Measurements from ENCODE around the gene EPM2A. TPM values are rescaled to one million over a fixed set of nuclear protein-coding genes. Genes with fewer than 3 reads are reported as not detected.

The EPM2A gene
- polyA plus RNA-seq, 2 of the 4 experiments (the other 2 are of a cell fraction): 2.4 to 3.0 TPM

- H3K4me1 ChIP-seq: peaks cover 3% of the 10 kb centered on the region; the same call in 2 of the 3 replicates
- no peak for FAIRE-seq
- no peak for DNase-seq (ENCODE audit: low read depth in 1 of 2, low spot score in 1 of 2)
- ChIA-PET CTCF (no interaction called here), POLR2A (no interaction called here)
- 100% methylated on average over 1 of the region's 1 CpG for WGBS (ENCODE audit: missing lambda C conversion rate)
- H3K4me3 ChIP-seq: no peak overlapping the region
- peaks cover 3% of the 10 kb centered on the region; the same call in 1 of the 3 replicates for H3K9me3 ChIP-seq
- H3K4me2 ChIP-seq: no peak overlapping the region
- no peak for ATAC-seq
- H3K27ac ChIP-seq: no peak overlapping the region
- no peak for TF ChIP-seq POLR2AphosphoS2 (conservative IDR thresholded peaks at IDR 0.05; ENCODE audit: low read length)
- TF ChIP-seq KDM1A (IDR thresholded peaks at IDR 0.05; ENCODE audit: low read depth): no peak
- no peak for TF ChIP-seq ZC3H11A (IDR thresholded peaks at IDR 0.05)
- no peak for TF ChIP-seq FOXS1 (CRISPR knock-in tag; IDR thresholded peaks at IDR 0.05)
- TF ChIP-seq NFE2L2 (conservative IDR thresholded peaks at IDR 0.05; ENCODE audit: low read length): no peak
- TF ChIP-seq EHMT2 (IDR thresholded peaks at IDR 0.05; ENCODE audit: low read depth): no peak
- TF ChIP-seq GATA3 (IDR thresholded peaks at IDR 0.05; ENCODE audit: borderline replicate concordance): no peak
- TF ChIP-seq RCOR1 (IDR thresholded peaks at IDR 0.05; ENCODE audit: low read depth, low read length): no peak
- TF ChIP-seq TP53 (CRISPR knock-in tag; IDR thresholded peaks at IDR 0.05): no peak
- no peak for TF ChIP-seq JUNB (IDR thresholded peaks at IDR 0.05)
- TF ChIP-seq NR3C1 (IDR thresholded peaks at IDR 0.05): no peak
- TF ChIP-seq CHD2 (IDR thresholded peaks at IDR 0.05; ENCODE audit: low read length, partially characterized antibody): no peak
- no peak for TF ChIP-seq MAFK (IDR thresholded peaks at IDR 0.05; ENCODE audit: partially characterized antibody)
- TF ChIP-seq CEBPB (IDR thresholded peaks at IDR 0.05): no peak
- TF ChIP-seq CTCF (IDR thresholded peaks at IDR 0.05): no peak
- TF ChIP-seq KDM5A (IDR thresholded peaks at IDR 0.05): no peak
- TF ChIP-seq EP300 (IDR thresholded peaks at IDR 0.05): no peak
- no peak for TF ChIP-seq USF2 (IDR thresholded peaks at IDR 0.05)
- no peak for TF ChIP-seq BHLHE40 (IDR thresholded peaks at IDR 0.05; ENCODE audit: low read depth, low read length)
Observed at GRCh38 chr6:145728444-145729385, 6.6 kb downstream of the EPM2A start.

- ATAC-seq (no peak), FAIRE-seq (no peak)
Observed at GRCh38 chr6:145727817-145728388, 7.4 kb downstream of the EPM2A start.

More at GRCh38 chr6:145727817-145728388, 7.4 kb downstream of the EPM2A start:
- H3K4me1 ChIP-seq: no peaks in the 10 kb centered on the region
- H3K27ac ChIP-seq: no peak overlapping the region
- CTCF ChIA-PET: no interaction called here
- POLR2A ChIA-PET: no interaction called here
- H3K4me2 ChIP-seq: no peak overlapping the region
- peaks cover 3% of the 10 kb centered on the region; the same call in 1 of the 3 replicates for H3K9me3 ChIP-seq
- no peak overlapping the region for H3K4me3 ChIP-seq
- WGBS (ENCODE audit: missing lambda C conversion rate): 59% methylated on average over 5 of the region's 5 CpGs
- TF ChIP-seq HEYL (CRISPR knock-in tag; IDR thresholded peaks at IDR 0.05) (no peak), MYC (IDR thresholded peaks at IDR 0.05; ENCODE audit: borderline replicate concordance, low read length) (no peak), BCL3 (IDR thresholded peaks at IDR 0.05) (no peak), SMC3 (IDR thresholded peaks at IDR 0.05) (no peak), ZC3H11A (IDR thresholded peaks at IDR 0.05) (no peak), KDM1A (IDR thresholded peaks at IDR 0.05; ENCODE audit: low read depth) (no peak), ELK1 (IDR thresholded peaks at IDR 0.05; ENCODE audit: low read depth, low read length) (no peak), MAFK (IDR thresholded peaks at IDR 0.05; ENCODE audit: partially characterized antibody) (no peak), FOSB (CRISPR knock-in tag; IDR thresholded peaks at IDR 0.05) (no peak), HOXB13 (CRISPR knock-in tag; IDR thresholded peaks at IDR 0.05; ENCODE audit: low read depth) (no peak), RAD21 (conservative IDR thresholded peaks at IDR 0.05 in 1 of 2, IDR thresholded peaks at IDR 0.05 in 1 of 2) (no peak), HES2 (IDR thresholded peaks at IDR 0.05) (no peak), ZSCAN20 (CRISPR knock-in tag; IDR thresholded peaks at IDR 0.05) (no peak), NR3C1 (IDR thresholded peaks at IDR 0.05) (no peak), GATA3 (IDR thresholded peaks at IDR 0.05; ENCODE audit: borderline replicate concordance) (no peak), CHD2 (IDR thresholded peaks at IDR 0.05; ENCODE audit: low read length, partially characterized antibody) (no peak), CHD4 (IDR thresholded peaks at IDR 0.05; ENCODE audit: borderline replicate concordance) (no peak), POLR2A (IDR thresholded peaks at IDR 0.05; ENCODE audit: low read length) (no peak), RARB (CRISPR knock-in tag; IDR thresholded peaks at IDR 0.05) (no peak), TP53 (CRISPR knock-in tag; IDR thresholded peaks at IDR 0.05) (no peak)
- no peak for DNase-seq (ENCODE audit: low read depth in 1 of 2, low spot score in 1 of 2)

Measured in A549 (cell line).